ENCODE results near the gene PWWP2B.

The PWWP2B gene

DNA sequence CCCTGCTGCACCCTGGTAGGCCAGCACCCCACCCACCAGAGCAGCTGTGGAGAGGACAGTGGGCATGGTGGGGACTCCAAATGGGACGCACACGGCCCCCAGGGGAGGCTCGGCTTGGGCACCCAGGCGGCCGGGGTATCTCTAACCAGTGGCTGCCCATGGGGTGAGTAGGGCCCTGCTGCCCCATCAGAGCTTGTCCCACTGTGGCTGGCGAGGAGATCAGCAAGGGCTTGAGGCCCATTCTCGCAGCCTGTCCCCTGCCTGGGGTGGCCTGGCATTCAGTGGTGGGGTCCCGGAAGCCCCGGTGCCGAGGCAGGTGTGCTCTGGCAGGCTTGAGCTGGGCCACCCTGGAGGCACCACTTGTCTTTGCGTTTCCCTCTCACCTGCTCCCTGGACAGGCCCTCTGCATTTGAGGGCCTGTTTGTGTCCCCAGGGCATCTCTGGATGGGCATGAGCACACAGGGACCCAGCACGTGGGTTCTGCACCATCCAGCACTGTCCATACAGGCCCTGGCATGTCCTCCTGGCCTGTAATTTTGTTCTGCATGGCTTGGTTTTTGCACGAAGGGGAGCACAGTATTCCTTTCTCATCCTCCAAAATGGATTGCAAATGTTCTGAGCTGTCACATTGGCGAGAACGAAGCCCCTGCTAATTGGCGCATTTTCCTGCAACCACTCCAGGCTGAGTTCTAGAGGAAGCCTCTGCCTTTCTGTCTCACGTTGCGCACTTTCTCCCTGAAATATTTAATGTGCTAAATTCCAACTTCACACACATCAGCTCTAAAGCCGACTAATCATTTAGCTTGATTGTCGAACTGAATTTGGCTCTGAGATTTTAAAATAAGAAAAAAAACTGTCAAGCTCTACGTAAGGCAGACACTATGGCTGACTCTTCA is 27.2 kb downstream of the PWWP2B start:
- Histone ChIP-seq H2AFZ (ENCODE audit: low read length) (no peak overlapping the region), H3F3A (ENCODE audit: low read depth) (peaks cover 7% of the 10 kb centered on the region; the same call in 1 of the 2 replicates), H3K27me3 (ENCODE audit: insufficient read depth, low read length, poor library complexity, severe bottlenecking) (no peaks in the 10 kb centered on the region), H3K9me2 (replicated peaks; ENCODE audit: low read depth, low read length) (no peaks in the 10 kb centered on the region), H3K4me2 (ENCODE audit: low read depth, low read length, poor library complexity, severe bottlenecking) (no peak overlapping the region), H3K4me1 (ENCODE audit: insufficient read depth, low read length, poor library complexity, severe bottlenecking) (peaks cover 50% of the 10 kb centered on the region), H3K4me3 (ENCODE audit: low read length, poor library complexity, severe bottlenecking) (no peak overlapping the region), H3K9me3 (ENCODE audit: insufficient read depth, low read depth, low read length) (no peaks in the 10 kb centered on the region), H3K36me3 (ENCODE audit: insufficient read depth, low read length) (no peaks in the 10 kb centered on the region), H4K20me1 (ENCODE audit: insufficient read depth, low read length, poor library complexity, severe bottlenecking) (no peaks in the 10 kb centered on the region), H3K79me2 (ENCODE audit: insufficient read depth, low read length) (peaks cover 19% of the 10 kb centered on the region; the same call in 1 of the 2 replicates), H3K9ac (ENCODE audit: low read depth, low read length, poor library complexity, severe bottlenecking) (peak overlapping the region; percentile 87)
- TF ChIP-seq, protein P1, sequence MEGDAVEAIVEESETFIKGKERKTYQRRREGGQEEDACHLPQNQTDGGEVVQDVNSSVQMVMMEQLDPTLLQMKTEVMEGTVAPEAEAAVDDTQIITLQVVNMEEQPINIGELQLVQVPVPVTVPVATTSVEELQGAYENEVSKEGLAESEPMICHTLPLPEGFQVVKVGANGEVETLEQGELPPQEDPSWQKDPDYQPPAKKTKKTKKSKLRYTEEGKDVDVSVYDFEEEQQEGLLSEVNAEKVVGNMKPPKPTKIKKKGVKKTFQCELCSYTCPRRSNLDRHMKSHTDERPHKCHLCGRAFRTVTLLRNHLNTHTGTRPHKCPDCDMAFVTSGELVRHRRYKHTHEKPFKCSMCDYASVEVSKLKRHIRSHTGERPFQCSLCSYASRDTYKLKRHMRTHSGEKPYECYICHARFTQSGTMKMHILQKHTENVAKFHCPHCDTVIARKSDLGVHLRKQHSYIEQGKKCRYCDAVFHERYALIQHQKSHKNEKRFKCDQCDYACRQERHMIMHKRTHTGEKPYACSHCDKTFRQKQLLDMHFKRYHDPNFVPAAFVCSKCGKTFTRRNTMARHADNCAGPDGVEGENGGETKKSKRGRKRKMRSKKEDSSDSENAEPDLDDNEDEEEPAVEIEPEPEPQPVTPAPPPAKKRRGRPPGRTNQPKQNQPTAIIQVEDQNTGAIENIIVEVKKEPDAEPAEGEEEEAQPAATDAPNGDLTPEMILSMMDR (conservative IDR thresholded peaks at IDR 0.05; ENCODE audit: low read length) = no peak
- no peak for TF ChIP-seq EZH2phosphoT487 (IDR thresholded peaks at IDR 0.05; ENCODE audit: borderline replicate concordance)

DNA sequence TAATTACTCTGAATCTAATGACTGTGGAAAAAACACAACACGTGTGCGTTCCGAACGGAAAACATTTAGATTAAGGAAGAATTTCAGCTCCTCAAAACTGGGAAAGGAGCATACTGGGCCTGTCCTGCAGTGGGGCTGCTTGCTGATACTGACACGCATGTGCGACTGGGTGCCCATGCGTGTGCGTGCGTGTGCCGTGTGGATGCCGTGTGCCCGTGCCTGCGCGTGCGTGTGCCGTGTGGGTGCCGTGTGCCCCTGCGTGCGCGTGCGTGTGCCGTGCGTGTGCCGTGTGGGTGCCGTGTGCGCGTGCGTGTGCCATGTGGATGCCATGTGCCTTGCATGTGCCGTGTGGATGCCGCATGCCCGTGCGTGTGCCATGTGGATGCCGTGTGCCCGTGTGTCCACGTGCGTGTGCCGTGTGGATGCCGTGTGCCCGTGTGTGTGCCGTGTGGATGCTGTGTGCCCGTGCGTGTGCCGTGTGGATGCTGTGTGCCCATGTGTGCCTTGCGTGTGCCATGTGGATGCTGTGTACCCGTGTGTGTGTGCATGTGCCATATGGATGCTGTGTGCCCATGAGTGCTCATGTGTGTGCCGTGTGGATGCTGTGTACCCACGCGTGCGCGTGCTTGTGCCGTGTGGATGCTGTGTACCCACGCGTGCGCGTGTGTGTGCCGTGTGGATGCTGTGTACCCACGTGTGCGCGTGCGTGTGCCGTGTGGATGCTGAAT is 28.2 kb downstream of the PWWP2B start:
- Histone ChIP-seq H4K20me1 (ENCODE audit: insufficient read depth, low read length, poor library complexity, severe bottlenecking) (no peaks in the 10 kb centered on the region), H3K27me3 (ENCODE audit: insufficient read depth, low read length, poor library complexity, severe bottlenecking) (no peaks in the 10 kb centered on the region), H3K4me2 (ENCODE audit: low read depth, low read length, poor library complexity, severe bottlenecking) (no peak overlapping the region), H3K4me3 (ENCODE audit: low read length, poor library complexity, severe bottlenecking) (no peak overlapping the region), H2AFZ (ENCODE audit: low read length) (no peak overlapping the region), H3K4me1 (ENCODE audit: insufficient read depth, low read length, poor library complexity, severe bottlenecking) (peaks cover 52% of the 10 kb centered on the region), H3F3A (ENCODE audit: low read depth) (peaks cover 4% of the 10 kb centered on the region; the same call in 1 of the 2 replicates), H3K9me2 (replicated peaks; ENCODE audit: low read depth, low read length) (no peaks in the 10 kb centered on the region), H3K9ac (ENCODE audit: low read depth, low read length, poor library complexity, severe bottlenecking) (peak overlapping the region; percentile 87), H3K9me3 (ENCODE audit: insufficient read depth, low read depth, low read length) (no peaks in the 10 kb centered on the region), H3K79me2 (ENCODE audit: insufficient read depth, low read length) (peaks cover 11% of the 10 kb centered on the region; the same call in 1 of the 2 replicates), H3K36me3 (ENCODE audit: insufficient read depth, low read length) (no peaks in the 10 kb centered on the region)
- TF ChIP-seq, protein P1 (conservative IDR thresholded peaks at IDR 0.05; ENCODE audit: low read length) = no peak
- no peak for TF ChIP-seq EZH2phosphoT487 (IDR thresholded peaks at IDR 0.05; ENCODE audit: borderline replicate concordance)

DNA sequence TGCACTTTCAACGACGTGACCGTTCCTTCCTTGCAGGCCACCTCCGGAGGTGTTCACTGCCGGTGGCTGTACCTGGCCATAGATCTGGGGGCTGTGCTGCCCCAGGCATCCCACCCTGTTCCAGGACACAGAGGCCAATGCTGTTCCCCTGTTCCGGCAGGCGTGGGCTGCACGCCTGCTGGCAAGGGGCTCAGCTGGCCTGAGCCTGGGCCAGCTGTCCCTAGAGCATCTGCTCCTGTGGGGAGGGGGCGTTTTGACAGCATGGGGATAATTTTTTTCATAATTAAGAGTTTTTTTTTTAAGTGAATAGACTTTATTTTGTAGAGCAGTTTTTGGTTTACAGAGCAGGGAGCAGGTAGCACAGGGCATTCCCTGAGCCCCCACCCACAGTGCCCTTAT is 28.8 kb downstream of the PWWP2B start:
- Histone ChIP-seq H3K9ac (ENCODE audit: low read depth, low read length, poor library complexity, severe bottlenecking) (no peak overlapping the region), H3K27me3 (ENCODE audit: insufficient read depth, low read length, poor library complexity, severe bottlenecking) (no peaks in the 10 kb centered on the region), H3K4me1 (ENCODE audit: insufficient read depth, low read length, poor library complexity, severe bottlenecking) (peaks cover 51% of the 10 kb centered on the region), H3K4me3 (ENCODE audit: low read length, poor library complexity, severe bottlenecking) (no peak overlapping the region), H3K4me2 (ENCODE audit: low read depth, low read length, poor library complexity, severe bottlenecking) (no peak overlapping the region), H3K79me2 (ENCODE audit: insufficient read depth, low read length) (peaks cover 9% of the 10 kb centered on the region; the same call in 1 of the 2 replicates), H2AFZ (ENCODE audit: low read length) (no peak overlapping the region), H3F3A (ENCODE audit: low read depth) (0 out of 2 replicates have a peak, but pooled peaks cover under 1% of the 10 kb centered on the region), H3K36me3 (ENCODE audit: insufficient read depth, low read length) (no peaks in the 10 kb centered on the region), H3K9me3 (ENCODE audit: insufficient read depth, low read depth, low read length) (no peaks in the 10 kb centered on the region), H3K9me2 (replicated peaks; ENCODE audit: low read depth, low read length) (no peaks in the 10 kb centered on the region), H4K20me1 (ENCODE audit: insufficient read depth, low read length, poor library complexity, severe bottlenecking) (no peaks in the 10 kb centered on the region)
- TF ChIP-seq EZH2phosphoT487 (IDR thresholded peaks at IDR 0.05; ENCODE audit: borderline replicate concordance) = no peak
- TF ChIP-seq, protein P1 (conservative IDR thresholded peaks at IDR 0.05; ENCODE audit: low read length) = no peak

Measured in Loucy (cell line).